GM23248 (cell line): ENCODE measurements around the gene DGKI. TPM values are rescaled to one million over a fixed set of nuclear protein-coding genes. Genes with fewer than 3 reads are reported as not detected.

Experiments used
- DNase-seq: peaks from one replicate; pipeline ENCODE4 v3.0.0-alpha.2; 2015
- H2AFZ ChIP-seq: fragments of 200-600 bp; sonication (generic); 2 replicates; pipeline ENCODE4 v1.6.1; 2016; ENCODE audit warnings: antibody characterized with exemption
- H3F3A ChIP-seq: fragments of 200-600 bp; sonication (generic); 2 replicates; pipeline ENCODE4 v1.6.1; 2016; ENCODE audit warnings: mild to moderate bottlenecking, antibody characterized with exemption, mixed run types; ENCODE audit not compliant: insufficient read depth
- H3K27ac ChIP-seq: fragments of 200-600 bp; sonication (generic); 2 replicates; pipeline ENCODE4 v1.5.1; 2016; ENCODE audit warnings: mild to moderate bottlenecking
- H3K27me3 ChIP-seq: fragments of 200-600 bp; sonication (generic); replicated peaks from 2 replicates; pipeline ENCODE4 v1.6.1; 2016; ENCODE audit warnings: mild to moderate bottlenecking; ENCODE audit not compliant: insufficient read depth
- H3K36me3 ChIP-seq: fragments of 200-600 bp; sonication (generic); 2 replicates; pipeline ENCODE4 v1.6.1; 2016; ENCODE audit warnings: low read depth, mild to moderate bottlenecking
- H3K4me1 ChIP-seq: fragments of 200-600 bp; sonication (generic); 2 replicates; pipeline ENCODE4 v1.6.1; 2016; ENCODE audit warnings: mild to moderate bottlenecking; ENCODE audit not compliant: insufficient read depth
- H3K4me2 ChIP-seq: fragments of 200-600 bp; sonication (generic); one replicate; pipeline ENCODE4 v1.6.1; 2016; ENCODE audit warnings: mild to moderate bottlenecking; ENCODE audit not compliant: unreplicated experiment
- H3K4me3 ChIP-seq: fragments of 200-600 bp; sonication (generic); 2 replicates; pipeline ENCODE4 v1.5.1; 2016; ENCODE audit warnings: mild to moderate bottlenecking
- H3K79me2 ChIP-seq: fragments of 200-600 bp; sonication (generic); 2 replicates; pipeline ENCODE4 v1.6.1; 2016; ENCODE audit warnings: mild to moderate bottlenecking; ENCODE audit not compliant: insufficient read depth
- H3K9ac ChIP-seq: fragments of 200-600 bp; sonication (generic); 2 replicates; pipeline ENCODE4 v1.6.1; 2016; ENCODE audit warnings: mild to moderate bottlenecking
- H3K9me2 ChIP-seq: fragments of 200-600 bp; sonication (generic); 2 replicates; pipeline ENCODE4 v1.6.1; 2016; ENCODE audit warnings: mixed run types, mild to moderate bottlenecking, moderate library complexity; ENCODE audit not compliant: insufficient read depth
- H3K9me3 ChIP-seq: fragments of 200-600 bp; sonication (generic); one replicate; pipeline ENCODE4 v1.6.1; 2017; ENCODE audit warnings: low read depth
- H4K20me1 ChIP-seq: fragments of 200-600 bp; sonication (generic); 2 replicates; pipeline ENCODE4 v1.6.0; 2016; ENCODE audit not compliant: insufficient read depth
- EZH2 ChIP-seq: fragments of 200-600 bp; sonication (generic); IDR thresholded peaks from 2 replicates; pipeline ENCODE4 v1.6.1; 2018; ENCODE audit warnings: antibody characterized with exemption, mild to moderate bottlenecking; ENCODE audit not compliant: insufficient read depth, poor library complexity, severe bottlenecking
- EZH2phosphoT487 ChIP-seq: fragments of 200-600 bp; sonication (generic); IDR thresholded peaks from 2 replicates; pipeline ENCODE4 v1.6.1; 2018; ENCODE audit warnings: antibody characterized with exemption, moderate library complexity, mild to moderate bottlenecking, low read depth; ENCODE audit not compliant: insufficient read depth
- WGBS, 2 experiments: methylation state at CpG; one replicate each; pipeline ENCODE4 v1.1.6; 2015 to 2017; ENCODE audit warnings: low lambda C conversion rate in 2 of 2, low coverage in 1 of 2; ENCODE audit errors: missing lambda C conversion rate in 2 of 2; 5-methylcytosine and 5-hydroxymethylcytosine counted together
- in situ Hi-C: fragments of 300-500 bp; cut with MboI; formaldehyde crosslinking; loops from 2 replicates; pipeline ENCODE4 v1.15.0; 2020
- polyA plus RNA-seq: library from polyadenylated mRNA; unstranded; fragments of >200 nt; fragmentation: Nextera tagmentation; extraction: Ambion mirVana; gene quantifications from 2 replicates; pipeline ENCODE4 v1.2.1, GENCODE V29; 2016
- total RNA-seq: library from RNA; depleted of rRNA; stranded (reverse); fragments of >200 nt; shearing (Covaris generic); gene quantifications from 2 replicates; pipeline ENCODE4 v1.2.3, GENCODE V29; 2014

DGKI gene
- total and polyA plus RNA-seq, 2 experiments from 2014 or later, result 5.4 to 25.9 TPM

DNA sequence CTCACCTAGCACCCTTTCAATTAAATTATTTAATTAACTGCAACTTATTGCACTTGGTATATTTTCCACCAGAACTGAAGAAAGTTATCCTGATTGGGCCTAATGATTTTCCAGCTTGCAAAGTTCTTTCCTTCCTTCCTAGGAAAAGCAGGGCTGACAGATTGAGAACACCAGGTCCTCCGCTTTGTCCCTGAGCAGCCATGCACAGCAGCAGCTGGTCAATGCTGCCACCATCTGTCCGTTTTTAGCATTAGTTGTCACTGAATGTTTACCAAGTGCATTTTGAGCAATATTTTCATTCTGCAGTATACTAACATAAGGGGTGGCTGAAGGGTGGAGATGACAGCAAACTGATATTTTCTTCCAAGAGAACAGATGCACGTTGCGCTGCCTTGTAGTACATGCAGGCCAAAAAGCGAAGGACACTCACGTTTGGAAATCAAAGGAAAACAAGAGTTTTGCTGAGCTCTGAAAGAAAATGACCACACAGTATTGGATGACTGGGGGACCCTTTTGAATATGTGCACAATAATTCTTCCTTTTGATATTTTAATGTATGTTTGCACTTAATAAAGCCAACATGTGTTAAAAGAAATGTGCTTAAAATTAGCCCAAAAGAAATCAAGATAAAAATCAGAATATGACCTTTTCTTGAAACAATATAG is 254.4 kb downstream of the DGKI start:
- Histone ChIP-seq H3F3A (peaks cover 22% of the 10 kb centered on the region), H3K4me1 (peaks cover 15% of the 10 kb centered on the region), H4K20me1 (no peaks in the 10 kb centered on the region), H3K9me3 (no peaks in the 10 kb centered on the region), H3K9ac (peak overlapping the region; percentile 36), H3K36me3 (peaks cover 4% of the 10 kb centered on the region; the same call in 1 of the 2 replicates), H3K4me3 (no peak overlapping the region), H3K79me2 (no peaks in the 10 kb centered on the region), H3K4me2 (peak overlapping the region; percentile 32), H3K27ac (peak overlapping the region; percentile 60), H3K9me2 (no peaks in the 10 kb centered on the region), H2AFZ (peak overlapping the region; percentile 66), H3K27me3 (no peaks in the 10 kb centered on the region)
- 6 to 7% methylated on average over 6 of the region's 6 CpGs for WGBS, 2 experiments
- DNase-seq, result peak; percentile 83
- in situ Hi-C loops, result loop anchor here (25.0 kb wide), 1 partner anchor 1180 kb away; no protein-coding TSS in a partner anchor
- no peak for TF ChIP-seq EZH2phosphoT487
- no peak for TF ChIP-seq EZH2

DNA sequence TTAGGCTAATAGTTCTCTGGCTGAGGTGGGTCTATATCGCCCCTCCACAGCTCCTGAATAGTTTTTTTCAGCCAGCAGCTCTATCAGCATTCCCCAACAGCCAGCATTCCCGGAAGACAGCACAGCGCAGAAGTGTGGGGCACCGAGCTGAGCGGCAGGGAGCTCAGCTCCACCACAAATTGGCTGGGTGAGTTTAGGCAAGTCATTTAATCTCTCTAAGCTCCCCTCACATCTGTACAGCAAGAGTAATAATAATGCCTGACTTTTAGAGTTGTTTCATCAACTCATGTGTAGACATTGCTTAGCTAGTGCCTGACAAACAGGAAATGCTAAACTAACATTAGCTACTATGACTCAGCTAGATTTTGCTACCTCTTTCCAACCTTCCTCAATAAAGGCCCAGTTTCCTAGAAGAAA is 255.3 kb downstream of the DGKI start:
- peaks cover 15% of the 10 kb centered on the region for H3K4me1 ChIP-seq
- peak overlapping the region; percentile 36 for H3K9ac ChIP-seq
- H3K36me3 ChIP-seq, result no peaks in the 10 kb centered on the region
- peak overlapping the region; percentile 32 for H3K4me2 ChIP-seq
- no peak overlapping the region for H3K4me3 ChIP-seq
- peak; percentile 82 for DNase-seq
- peaks cover 16% of the 10 kb centered on the region for H3F3A ChIP-seq
- no peaks in the 10 kb centered on the region for H3K79me2 ChIP-seq
- H4K20me1 ChIP-seq, result no peaks in the 10 kb centered on the region
- H3K9me3 ChIP-seq, result no peaks in the 10 kb centered on the region
- TF ChIP-seq EZH2, result no peak
- TF ChIP-seq EZH2phosphoT487, result no peak
- no peaks in the 10 kb centered on the region for H3K9me2 ChIP-seq
- H3K27ac ChIP-seq, result peak overlapping the region; percentile 60
- in situ Hi-C loops, result loop anchor here (25.0 kb wide), 1 partner anchor 1179 kb away; no protein-coding TSS in a partner anchor
- H2AFZ ChIP-seq, result peak overlapping the region; percentile 66
- 89 to 98% methylated on average over 5 of the region's 5 CpGs for WGBS, 2 experiments
- H3K27me3 ChIP-seq, result no peaks in the 10 kb centered on the region

DNA sequence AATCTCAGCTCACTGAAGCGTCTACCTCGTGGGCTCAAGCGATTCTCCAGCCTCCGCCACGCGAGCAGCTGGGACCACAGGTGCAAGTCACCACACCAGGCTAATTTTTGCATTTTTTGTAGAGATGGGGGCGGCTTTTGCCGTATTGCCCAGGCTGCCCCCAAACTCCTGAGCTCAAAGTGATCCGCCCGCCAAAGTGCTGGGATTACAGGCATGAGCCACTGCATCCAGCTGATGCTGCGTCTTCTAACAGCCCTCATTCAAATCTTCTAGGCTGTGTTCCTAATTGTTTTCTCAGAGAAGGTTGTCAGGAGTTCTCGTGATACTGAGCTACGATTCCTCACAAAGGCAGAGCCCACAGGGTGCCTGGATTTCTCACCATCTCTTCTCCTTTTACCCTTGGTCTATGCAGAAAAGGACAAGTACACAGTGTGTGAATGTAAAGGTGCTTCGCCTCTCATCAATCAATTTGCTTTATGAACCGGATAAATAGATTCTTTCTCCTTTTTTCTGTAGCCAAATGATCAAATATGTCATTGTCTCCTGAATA is 255.9 kb downstream of the DGKI start:
- H3K9me3 ChIP-seq, result no peaks in the 10 kb centered on the region
- in situ Hi-C loops, result loop anchor here (25.0 kb wide), 1 partner anchor 1179 kb away; no protein-coding TSS in a partner anchor
- H3K4me2 ChIP-seq, result no peak overlapping the region
- H2AFZ ChIP-seq, result no peak overlapping the region
- no peaks in the 10 kb centered on the region for H3K9me2 ChIP-seq
- peaks cover 16% of the 10 kb centered on the region for H3F3A ChIP-seq
- 99% methylated on average over 15 of the region's 15 CpGs for WGBS, 2 experiments
- H4K20me1 ChIP-seq, result no peaks in the 10 kb centered on the region
- H3K36me3 ChIP-seq, result no peaks in the 10 kb centered on the region
- H3K4me1 ChIP-seq, result peaks cover 15% of the 10 kb centered on the region
- no peaks in the 10 kb centered on the region for H3K79me2 ChIP-seq
- peak overlapping the region; percentile 60 for H3K27ac ChIP-seq
- no peak overlapping the region for H3K4me3 ChIP-seq
- peak overlapping the region; percentile 36; the same call in 1 of the 2 replicates for H3K9ac ChIP-seq
- DNase-seq, result no peak
- no peaks in the 10 kb centered on the region for H3K27me3 ChIP-seq
- TF ChIP-seq EZH2phosphoT487 (no peak), EZH2 (no peak)

DNA sequence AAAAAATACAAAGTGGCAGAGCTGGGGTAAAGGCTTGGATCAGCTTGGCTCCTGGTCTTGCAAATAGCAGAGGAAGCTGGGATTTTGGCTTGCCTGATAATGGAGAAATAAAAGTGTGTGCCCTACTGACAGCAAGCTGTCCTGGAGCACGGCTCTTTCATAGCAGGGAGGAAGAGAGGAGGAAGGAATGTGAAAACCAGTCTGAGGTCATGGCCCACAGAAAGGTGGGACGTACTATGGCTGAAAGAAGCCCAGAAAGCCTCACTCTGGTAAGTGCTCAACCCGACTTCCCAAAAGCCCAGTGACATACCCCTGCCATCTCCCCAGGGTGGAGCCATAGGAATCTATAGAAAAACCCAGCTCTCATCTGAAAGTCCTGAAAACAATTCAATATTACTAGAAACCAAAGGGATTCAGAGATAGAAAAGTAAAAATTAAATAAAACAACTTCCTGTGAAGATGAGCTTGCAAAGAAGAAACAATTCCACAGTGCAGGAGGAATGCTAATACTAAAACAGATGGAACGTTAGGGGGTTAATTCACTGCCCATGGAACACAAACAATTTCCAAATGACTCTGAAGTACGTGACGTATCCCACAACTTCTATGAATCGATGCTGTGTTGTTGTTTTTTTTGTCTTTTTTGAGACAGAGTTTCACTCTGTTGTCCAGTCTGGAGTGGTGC is 256.6 kb downstream of the DGKI start:
- WGBS, 2 experiments, result 96 to 98% methylated on average over 7 of the region's 7 CpGs
- Histone ChIP-seq H3K9me2 (no peaks in the 10 kb centered on the region), H3K27ac (no peak overlapping the region), H3K79me2 (no peaks in the 10 kb centered on the region), H3K9me3 (no peaks in the 10 kb centered on the region), H3K27me3 (no peaks in the 10 kb centered on the region), H3K4me3 (no peak overlapping the region), H2AFZ (no peak overlapping the region), H3K9ac (no peak overlapping the region), H3K36me3 (no peaks in the 10 kb centered on the region), H4K20me1 (no peaks in the 10 kb centered on the region), H3K4me2 (no peak overlapping the region), H3K4me1 (peaks cover 15% of the 10 kb centered on the region), H3F3A (peaks cover 16% of the 10 kb centered on the region)
- in situ Hi-C loops, result loop anchor here (25.0 kb wide), 1 partner anchor 1178 kb away; no protein-coding TSS in a partner anchor
- TF ChIP-seq EZH2phosphoT487, result no peak
- no peak for TF ChIP-seq EZH2
- no peak for DNase-seq
